ENCODE measurements around the gene C9orf153.

- TF ChIP-seq POLR2AphosphoS5 (IDR thresholded peaks at IDR 0.05; ENCODE audit: low read depth, low read length) (no peak), NRF1 (IDR thresholded peaks at IDR 0.05; ENCODE audit: low read depth, low read length) (no peak), CTCF (IDR thresholded peaks at IDR 0.05; ENCODE audit: control extremely low read depth in 1 of 3, insufficient read depth in 1 of 3, low read depth in 1 of 3, low read length in 3 of 3) (peak; percentile 9 to 63 (median 53)), BACH1 (IDR thresholded peaks at IDR 0.05; ENCODE audit: low read length) (no peak), CHD2 (IDR thresholded peaks at IDR 0.05; ENCODE audit: low read length) (no peak), YY1 (IDR thresholded peaks at IDR 0.05; ENCODE audit: low read depth, low read length) (no peak; the same call in none of the 2 replicates), PHF8 (conservative IDR thresholded peaks at IDR 0.05; ENCODE audit: low read depth, low read length) (no peak), SUZ12 (IDR thresholded peaks at IDR 0.05; ENCODE audit: low read length) (no peak)
- TF ChIP-seq, protein P1, sequence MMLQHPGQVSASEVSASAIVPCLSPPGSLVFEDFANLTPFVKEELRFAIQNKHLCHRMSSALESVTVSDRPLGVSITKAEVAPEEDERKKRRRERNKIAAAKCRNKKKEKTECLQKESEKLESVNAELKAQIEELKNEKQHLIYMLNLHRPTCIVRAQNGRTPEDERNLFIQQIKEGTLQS (IDR thresholded peaks at IDR 0.05; ENCODE audit: insufficient read depth, low read depth, low read length): no peak
Measured at GRCh38 chr9:86187121-86187520, 72.3 kb downstream of the C9orf153 start.

All from H1 (cell line).